ENCODE results near the gene MKRN2.

DNA sequence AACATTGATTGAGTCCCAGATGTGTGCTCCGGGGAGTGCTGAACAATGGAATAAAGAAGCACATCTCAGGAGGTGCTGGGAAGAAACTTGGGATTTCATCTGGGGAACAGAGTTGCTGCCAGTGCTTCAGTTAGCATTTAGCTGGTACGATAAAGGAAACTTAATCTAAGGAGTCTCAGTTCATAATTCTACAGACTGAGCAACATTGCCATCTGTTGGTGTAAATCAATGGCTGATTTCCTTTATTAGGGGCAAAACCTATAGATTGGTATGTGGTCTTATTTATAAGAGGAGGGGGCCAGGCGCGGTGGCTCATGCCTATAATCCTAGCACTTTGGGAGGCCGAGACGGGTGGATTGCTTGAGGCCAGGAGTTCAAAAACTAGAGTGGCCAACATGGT, 20.5 kb upstream of the MKRN2 start:
- TF ChIP-seq, protein P1, sequence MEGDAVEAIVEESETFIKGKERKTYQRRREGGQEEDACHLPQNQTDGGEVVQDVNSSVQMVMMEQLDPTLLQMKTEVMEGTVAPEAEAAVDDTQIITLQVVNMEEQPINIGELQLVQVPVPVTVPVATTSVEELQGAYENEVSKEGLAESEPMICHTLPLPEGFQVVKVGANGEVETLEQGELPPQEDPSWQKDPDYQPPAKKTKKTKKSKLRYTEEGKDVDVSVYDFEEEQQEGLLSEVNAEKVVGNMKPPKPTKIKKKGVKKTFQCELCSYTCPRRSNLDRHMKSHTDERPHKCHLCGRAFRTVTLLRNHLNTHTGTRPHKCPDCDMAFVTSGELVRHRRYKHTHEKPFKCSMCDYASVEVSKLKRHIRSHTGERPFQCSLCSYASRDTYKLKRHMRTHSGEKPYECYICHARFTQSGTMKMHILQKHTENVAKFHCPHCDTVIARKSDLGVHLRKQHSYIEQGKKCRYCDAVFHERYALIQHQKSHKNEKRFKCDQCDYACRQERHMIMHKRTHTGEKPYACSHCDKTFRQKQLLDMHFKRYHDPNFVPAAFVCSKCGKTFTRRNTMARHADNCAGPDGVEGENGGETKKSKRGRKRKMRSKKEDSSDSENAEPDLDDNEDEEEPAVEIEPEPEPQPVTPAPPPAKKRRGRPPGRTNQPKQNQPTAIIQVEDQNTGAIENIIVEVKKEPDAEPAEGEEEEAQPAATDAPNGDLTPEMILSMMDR (IDR thresholded peaks at IDR 0.05) = no peak
- TF ChIP-seq POLR2A (IDR thresholded peaks at IDR 0.05) = no peak
